ENCODE data around the gene PRDM11.
"Not testable (repeated sequence)": the region's sequence is repeated elsewhere in the genome, so short reads cannot be mapped to it uniquely, and the experiment has no call there.

Gene PRDM11

GRCh38 chr11:45239733-45240132, 93.3 kb downstream of the PRDM11 start:
- DNase-seq, result no peak

- no peak for DNase-seq
Observed at GRCh38 chr11:45243967-45244366, 97.5 kb downstream of the PRDM11 start.

- no peak for DNase-seq
Observed at GRCh38 chr11:45245218-45246045, 99.0 kb downstream of the PRDM11 start.

- no peak for DNase-seq
Observed at GRCh38 chr11:45246241-45246640, 99.8 kb downstream of the PRDM11 start.

- no peak for DNase-seq
Observed at GRCh38 chr11:45247433-45247832, 101.0 kb downstream of the PRDM11 start.

GRCh38 chr11:45248501-45249011, 102.1 kb downstream of the PRDM11 start:
- DNase-seq, result no peak

- not testable (repeated sequence) for DNase-seq
Observed at GRCh38 chr11:45249372-45249771, 102.9 kb downstream of the PRDM11 start.

GRCh38 chr11:45250035-45250718, 103.7 kb downstream of the PRDM11 start:
- no peak for DNase-seq

GRCh38 chr11:45252134-45252856, 105.9 kb downstream of the PRDM11 start:
- no peak for DNase-seq

GRCh38 chr11:45252877-45253276, 106.4 kb downstream of the PRDM11 start:
- DNase-seq, result no peak

GRCh38 chr11:45253640-45254039, 107.2 kb downstream of the PRDM11 start:
- no peak for DNase-seq

GRCh38 chr11:45254070-45254469, 107.6 kb downstream of the PRDM11 start:
- DNase-seq, result no peak

- DNase-seq, result no peak
Observed at GRCh38 chr11:45258982-45259530, 112.6 kb downstream of the PRDM11 start.

GRCh38 chr11:45259592-45259991, 113.2 kb downstream of the PRDM11 start:
- no peak for DNase-seq

GRCh38 chr11:45260071-45260470, 113.6 kb downstream of the PRDM11 start:
- DNase-seq, result no peak

- peak; percentile 81 for DNase-seq
Observed at GRCh38 chr11:45262900-45263299, 116.5 kb downstream of the PRDM11 start.

- DNase-seq, result no peak
Observed at GRCh38 chr11:45263773-45264172, 117.3 kb downstream of the PRDM11 start.

- no peak for DNase-seq
Observed at GRCh38 chr11:45264839-45265515, 118.5 kb downstream of the PRDM11 start.

- DNase-seq, result no peak
Observed at GRCh38 chr11:45265969-45266675, 119.7 kb downstream of the PRDM11 start.

GRCh38 chr11:45266676-45267020, 120.2 kb downstream of the PRDM11 start:
- DNase-seq, result no peak

GRCh38 chr11:45267052-45267451, 120.6 kb downstream of the PRDM11 start:
- no peak for DNase-seq

Data from NCI-H2171 (cell line).